OCI-M2 (cell line): ENCODE measurements around the gene ZNF516.

Experiments used
- DNase-seq: peaks from one replicate; lab custom pipeline; 2025; ENCODE audit not compliant: unreplicated experiment; lab: John Stamatoyannopoulos, UW

Gene ZNF516

GRCh38 chr18:76443519-76444445 is 51.3 kb downstream of the ZNF516 start:
- no peak for DNase-seq

- DNase-seq, result no peak
These were observed 52.5 kb downstream of the ZNF516 start for GRCh38 chr18:76442413-76443171.

DNA sequence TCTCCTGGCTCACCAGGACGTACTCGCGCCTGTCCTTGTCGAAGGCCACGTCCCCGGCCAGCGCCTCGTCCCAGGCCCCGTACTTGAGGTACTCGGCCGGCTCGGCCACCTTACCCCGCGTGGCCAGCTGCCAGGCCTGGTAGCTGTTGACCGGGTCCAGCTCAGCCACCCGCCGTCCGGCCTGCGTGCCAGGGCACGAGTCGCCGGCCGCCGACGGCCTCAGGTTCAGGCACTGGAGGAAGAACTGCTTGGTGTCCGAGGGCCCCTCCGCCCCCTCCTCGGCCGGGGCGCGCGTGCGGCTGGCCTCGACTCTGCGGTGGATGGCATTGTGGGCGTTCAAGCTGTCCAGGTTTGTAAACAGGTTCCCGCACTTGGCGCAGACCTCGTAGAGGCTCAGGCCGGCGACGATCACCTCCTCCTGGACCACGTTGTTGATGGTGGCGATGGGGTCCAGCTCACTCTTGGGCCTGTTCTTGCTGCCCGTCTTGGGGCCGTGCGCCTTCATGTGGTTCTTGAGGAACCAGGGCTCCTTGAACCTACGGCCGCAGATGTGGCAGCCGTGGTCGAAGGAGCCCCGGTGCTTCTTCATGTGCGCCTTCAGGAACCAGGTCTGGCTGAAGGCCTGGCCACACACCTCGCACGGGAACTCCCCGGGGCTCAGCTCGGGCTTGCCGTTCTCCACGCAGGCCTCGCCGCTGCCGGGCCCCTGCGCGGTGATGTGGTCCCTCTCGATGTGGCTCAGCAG is 53.2 kb downstream of the ZNF516 start:
- DNase-seq, result no peak

DNA sequence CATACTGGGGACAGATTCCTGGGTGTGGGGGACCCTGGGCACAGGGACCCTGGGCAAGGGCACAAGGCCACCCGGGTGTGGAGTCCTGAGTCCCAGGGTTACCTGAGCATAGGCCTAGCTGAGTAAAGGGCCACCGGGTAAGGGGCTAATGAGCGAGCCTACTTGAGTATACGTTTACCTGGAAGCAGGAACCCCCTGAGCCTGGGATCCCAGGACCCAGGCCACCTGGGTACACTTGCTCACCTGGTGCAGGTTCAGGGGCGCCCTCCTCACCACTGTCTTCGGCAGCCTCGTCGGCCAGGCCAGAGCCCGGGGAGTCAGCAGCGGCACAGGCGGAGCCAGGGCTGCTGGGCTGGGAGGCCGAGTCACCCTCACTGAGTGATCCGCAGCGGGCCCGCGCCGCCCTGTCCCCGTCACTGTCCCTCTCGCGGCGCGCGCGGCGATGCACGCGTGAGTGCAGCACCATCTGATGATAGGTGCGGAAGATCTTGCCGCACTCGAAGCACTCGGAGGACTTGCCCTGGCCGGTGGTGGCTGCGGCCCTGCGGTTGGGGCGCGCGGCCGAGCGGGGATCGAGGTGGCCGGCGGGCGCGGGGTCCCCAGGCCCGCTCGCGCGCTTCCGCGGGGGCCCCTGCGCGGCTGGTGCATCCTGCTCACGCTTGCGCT is 53.9 kb downstream of the ZNF516 start:
- no peak for DNase-seq

GRCh38 chr18:76437910-76438309 is 57.1 kb downstream of the ZNF516 start:
- DNase-seq, result no peak

DNA sequence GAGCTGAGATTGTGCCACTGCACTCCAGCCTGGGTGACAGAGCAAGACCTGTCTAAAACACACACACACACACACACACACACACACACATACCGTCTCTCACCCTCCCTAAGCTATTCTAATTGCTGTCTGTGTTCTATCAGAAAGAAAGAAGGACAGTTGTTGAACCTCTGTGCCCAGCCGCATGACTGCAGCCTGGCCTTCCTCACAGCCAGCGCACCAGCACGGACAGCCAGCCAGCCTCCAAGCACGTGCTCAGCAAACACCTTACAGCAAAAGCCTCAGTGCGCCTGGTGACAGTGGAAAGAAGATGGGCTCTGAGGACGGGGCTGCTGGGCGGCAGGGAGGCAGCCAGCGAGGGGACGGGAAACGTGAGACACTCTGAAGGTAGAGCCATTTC is 58.0 kb downstream of the ZNF516 start:
- no peak for DNase-seq

DNA sequence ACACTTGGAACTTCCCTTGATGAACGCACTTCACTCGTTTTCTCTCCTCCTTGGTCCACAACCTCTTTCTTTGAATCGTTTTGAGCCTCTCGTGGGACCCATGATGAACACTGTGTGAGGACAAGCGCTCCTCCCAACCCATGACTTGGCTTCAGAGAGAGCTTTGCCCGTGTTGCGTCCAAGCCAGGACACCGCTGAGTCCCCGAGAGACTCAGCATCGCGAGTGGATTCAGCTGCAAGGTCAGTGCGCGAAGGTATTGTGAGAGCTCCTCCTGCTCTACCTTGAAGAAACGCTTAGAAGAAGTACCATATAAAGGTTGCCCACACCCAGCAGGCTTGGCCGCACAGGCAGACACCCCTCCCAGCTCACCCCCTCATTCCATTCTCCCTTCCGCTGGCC is 58.7 kb downstream of the ZNF516 start:
- no peak for DNase-seq

DNA sequence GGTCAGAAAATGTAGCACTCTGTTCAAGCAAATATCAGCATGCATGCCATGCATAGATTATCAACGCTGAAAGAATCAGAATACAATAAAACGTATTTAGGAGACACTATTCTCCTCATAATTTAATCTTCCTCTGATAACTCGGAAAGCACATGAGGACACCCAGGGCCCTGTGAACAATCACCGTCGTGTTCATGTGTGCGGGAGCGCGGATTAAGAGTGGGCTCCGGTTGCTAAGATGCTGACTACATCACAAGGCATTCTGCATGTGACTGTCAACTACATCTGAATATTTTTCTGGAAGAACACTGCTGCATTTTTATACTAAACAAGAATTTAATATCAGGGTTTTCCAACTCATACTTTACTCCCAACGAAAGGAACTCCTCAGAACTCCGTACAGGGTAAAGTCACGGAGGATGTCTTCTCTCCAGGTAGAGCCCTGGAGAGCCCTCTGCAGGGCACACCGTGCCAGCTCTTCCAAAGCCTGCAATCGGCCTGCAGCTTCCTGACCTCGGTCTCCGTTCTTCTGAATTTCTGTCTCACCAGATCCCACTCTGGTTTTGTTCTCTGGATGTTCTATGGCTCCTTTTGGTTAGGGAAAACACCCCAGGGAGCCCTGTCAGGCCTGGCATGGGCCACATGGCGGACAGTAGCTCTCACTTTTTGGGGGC is 59.6 kb downstream of the ZNF516 start:
- DNase-seq, result no peak

GRCh38 chr18:76434452-76434851 is 60.6 kb downstream of the ZNF516 start:
- no peak for DNase-seq

- no peak for DNase-seq
These were observed 61.3 kb downstream of the ZNF516 start for GRCh38 chr18:76433788-76434187.

DNA sequence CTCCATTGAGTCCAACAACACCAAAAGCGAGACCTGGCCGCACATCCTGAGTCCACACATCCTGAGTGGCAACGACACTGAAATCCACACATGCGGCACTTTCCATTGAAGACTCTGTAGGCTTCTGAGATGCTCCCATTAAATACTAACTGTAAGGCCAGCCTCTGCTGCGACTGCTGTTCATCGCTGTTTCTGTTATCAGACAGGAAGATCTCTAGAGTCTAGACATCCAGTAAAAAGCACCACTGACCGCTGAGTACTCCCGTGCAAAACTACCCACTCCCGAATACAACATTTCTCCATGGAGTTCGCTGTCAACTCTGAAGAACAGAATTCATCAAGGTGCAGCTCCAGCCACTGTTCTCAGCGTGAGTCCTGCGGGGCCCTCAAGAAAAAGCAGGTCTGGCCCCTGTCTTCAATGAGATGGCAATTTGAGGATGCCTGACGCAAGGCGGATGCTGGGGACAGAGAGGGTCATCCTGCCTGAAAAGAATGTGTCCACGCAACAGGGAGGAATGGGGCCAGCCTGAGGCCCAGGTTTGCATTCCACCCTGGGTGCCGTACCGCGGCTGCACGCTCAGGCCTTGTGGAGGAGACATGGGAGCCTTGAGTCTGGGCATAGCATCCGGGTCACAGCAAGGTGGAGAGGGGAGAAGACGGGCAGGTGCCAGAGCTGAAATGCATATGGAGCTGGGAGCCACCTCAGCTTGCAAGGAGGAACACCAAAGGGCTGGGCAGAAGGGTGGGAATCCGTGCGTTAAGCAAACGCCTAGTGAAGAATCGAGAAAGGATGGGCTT is 61.9 kb downstream of the ZNF516 start:
- DNase-seq, result no peak

GRCh38 chr18:76432274-76432755 is 62.7 kb downstream of the ZNF516 start:
- no peak for DNase-seq

DNA sequence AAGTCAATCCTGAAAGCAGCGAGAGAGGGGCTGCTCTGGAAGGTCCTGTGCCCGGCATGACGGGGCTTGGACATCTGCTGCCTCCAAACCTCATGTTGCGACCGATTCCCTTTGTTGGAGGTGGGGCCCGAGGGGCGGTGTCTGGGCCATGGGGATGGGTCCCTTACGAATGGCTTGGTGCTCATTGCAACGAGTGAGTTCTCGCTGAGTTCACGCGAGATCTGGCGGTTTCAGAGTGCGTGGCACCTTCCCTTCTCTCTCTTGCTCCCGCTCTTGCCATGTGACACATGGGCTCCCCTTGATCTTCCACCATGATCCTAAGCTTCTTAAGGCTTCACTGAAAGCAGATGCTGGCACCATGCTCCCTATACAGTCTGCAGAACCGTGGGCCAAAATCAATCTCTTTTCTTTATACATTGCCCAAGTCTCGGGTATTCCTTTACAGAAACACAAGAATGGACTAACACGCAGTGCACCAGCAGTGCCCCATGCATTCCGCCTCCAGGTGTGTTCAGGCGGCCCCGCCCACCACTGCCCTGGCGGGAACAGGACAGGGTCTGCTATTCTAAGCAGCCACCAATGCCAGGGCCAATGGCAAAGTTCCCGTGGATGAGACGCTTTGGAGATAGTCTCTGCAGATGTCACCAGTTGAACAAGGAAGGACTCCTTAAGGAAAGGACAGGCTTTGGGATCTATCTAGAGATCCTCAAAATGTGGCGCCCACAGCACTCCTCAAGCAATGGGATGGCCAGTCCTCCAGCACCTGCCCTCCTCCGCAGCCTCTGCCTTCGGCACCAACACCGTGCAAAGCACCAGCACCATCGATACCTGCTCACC is 63.4 kb downstream of the ZNF516 start:
- no peak for DNase-seq

DNA sequence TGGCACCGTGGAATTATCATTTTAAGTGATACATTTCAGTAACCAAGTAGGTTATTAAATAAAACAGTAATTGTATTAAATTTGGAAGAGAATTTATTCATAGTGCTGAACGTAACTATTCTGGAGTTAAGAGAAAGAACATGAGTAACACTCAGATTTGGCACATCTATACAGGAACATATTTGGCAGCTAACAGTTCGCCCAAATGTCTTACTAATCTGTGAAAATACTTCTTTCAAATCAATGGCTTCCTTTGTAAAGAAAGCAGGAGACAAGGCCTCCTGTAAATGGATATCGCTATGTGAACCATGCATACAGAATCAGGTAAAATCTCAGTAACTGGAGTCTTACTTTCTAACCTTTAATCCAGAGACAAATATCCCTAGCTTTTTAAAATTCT is 64.4 kb downstream of the ZNF516 start:
- no peak for DNase-seq

- no peak for DNase-seq
These were observed 65.5 kb downstream of the ZNF516 start for GRCh38 chr18:76429262-76430126.

DNA sequence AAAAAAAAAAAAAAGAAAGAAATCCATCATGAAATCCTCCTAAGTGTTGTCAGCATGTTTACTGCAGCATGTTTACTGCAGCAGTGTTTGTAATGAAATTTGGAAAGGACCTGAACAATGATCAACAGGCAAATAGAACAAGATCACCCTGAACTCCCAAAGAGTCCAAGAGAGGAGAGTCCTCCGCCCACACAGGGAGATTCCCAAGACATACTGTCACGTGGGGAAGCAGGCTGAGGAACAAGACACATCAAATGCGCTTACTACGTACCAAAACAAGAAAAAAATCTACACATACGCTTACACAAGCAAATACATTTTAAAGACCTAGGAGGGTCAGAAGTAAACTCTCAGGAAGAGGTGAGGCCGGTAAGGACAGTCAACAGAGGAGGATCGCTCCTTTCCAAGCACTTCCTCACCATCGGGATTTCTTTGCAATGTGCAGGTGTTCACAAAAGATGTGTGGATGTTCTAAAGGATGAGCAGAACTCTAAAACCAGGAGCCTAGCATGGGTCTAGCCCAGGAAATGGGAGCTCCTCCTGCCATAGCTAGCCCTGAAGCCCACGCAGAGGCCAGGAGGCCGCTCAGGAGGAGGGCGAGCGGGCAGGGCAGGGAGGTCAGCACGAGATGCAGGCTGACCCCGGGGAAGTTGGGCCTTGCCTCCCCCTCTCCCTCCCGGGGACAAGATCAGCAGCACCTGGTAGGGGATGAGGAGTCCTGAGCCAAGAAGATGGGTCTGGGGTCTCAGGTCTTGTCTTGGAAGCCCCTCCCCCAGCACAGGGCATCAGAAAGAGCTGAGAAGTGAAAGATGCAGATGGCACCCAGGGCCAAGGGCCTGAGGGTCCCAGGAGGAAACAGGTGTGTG is 66.4 kb downstream of the ZNF516 start:
- DNase-seq, result no peak
